ENCODE measurements around the gene DNMT3A.
A peak's percentile ranks its signal among the peaks of the same experiment; 100 is the strongest.

Gene DNMT3A

GRCh38 chr2:25303633-25304236 is 38.0 kb downstream of the DNMT3A start:
- DNase-seq, result no peak

DNA sequence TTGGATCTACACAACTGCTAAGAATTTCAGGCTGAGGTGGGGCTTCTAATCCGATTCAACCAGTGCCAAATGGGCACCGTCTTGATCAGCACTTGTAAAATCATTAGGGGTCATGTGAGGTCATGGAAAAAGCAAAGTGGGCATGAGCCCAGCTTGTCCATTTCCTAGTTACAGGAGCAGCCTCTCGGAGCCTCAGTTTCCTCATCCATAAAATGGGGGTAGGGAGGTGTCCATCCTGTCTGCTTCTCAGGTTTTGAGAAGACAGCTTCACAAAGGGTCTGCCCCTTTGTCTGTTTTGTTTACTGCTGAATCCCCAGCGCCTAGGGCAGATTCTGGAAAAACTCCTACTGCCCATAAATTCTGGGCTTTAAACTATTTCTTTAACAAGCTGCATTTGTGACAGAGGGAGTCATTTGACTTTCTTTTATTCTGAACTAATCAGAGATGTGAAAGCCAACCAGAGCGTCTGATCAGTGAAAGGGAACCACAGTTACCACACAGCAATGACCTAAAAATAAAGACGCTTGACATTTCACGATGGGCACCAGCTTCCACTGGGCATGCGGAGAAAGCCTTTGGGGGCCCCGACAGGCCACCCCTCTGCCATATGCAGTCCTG is 38.9 kb downstream of the DNMT3A start:
- DNase-seq, result no peak

DNA sequence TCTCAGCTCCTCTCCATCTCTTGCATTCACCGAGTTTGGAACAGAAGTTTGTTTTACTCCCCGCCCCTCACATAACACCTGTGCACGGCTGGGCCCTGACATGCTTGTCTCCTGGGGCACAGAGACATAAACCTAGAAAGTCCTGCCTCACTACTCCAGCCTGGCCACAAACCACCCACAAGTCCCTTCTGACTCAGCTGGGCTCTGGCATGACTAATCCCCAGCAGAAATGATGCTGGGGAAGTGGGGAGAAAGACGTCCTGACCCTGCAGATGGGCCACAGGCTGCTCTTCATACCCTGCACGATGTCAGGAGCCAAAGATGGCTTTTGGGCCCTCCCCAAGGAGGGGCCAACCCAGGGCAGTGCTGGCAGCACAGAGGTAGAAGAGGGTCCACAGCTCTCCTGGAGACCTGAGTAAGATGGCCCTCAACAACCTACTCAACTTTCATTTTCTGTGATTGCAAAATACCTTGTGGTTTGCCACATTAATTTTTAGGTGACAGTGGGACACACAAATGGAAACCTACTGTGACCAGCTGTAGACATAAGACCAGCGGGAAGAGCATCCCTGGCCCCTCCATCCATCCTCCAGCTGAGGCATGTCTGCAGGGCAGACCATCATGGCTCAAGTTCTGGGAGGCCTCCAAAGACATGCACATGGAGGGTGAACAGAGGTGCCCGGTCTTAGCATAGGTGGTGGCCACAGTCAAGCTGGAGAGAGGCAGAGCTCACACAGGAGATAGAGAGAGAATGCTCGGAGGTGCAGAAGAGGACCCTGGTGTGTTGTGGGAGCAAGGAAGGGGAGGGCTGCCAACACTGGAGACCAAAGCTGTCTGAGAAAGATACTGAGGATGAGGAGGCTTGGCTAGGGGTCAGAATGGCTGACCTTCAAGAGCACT is 40.0 kb downstream of the DNMT3A start:
- no peak for DNase-seq

DNA sequence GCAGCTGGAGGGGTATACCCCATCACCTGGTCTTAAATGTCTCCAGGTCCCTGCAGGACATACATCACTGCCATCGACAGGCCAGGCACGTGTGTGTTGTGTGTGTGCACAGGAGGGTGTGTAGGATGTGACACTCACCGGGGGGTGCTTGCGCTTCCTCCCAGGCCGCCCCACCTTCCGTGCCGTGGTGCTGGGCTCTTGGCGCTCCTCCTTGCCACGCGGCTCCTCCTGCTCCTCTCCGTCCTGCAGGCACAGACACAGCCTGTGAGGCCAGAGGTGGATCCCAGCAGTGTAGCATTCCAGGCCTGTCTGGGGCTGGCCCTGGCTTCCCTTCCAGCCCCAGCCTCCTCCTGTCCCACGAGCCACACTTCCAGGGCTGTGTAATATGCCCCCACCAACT is 41.7 kb downstream of the DNMT3A start:
- no peak for DNase-seq

- no peak for DNase-seq
Measured at GRCh38 chr2:25298776-25299431, 42.8 kb downstream of the DNMT3A start.

DNA sequence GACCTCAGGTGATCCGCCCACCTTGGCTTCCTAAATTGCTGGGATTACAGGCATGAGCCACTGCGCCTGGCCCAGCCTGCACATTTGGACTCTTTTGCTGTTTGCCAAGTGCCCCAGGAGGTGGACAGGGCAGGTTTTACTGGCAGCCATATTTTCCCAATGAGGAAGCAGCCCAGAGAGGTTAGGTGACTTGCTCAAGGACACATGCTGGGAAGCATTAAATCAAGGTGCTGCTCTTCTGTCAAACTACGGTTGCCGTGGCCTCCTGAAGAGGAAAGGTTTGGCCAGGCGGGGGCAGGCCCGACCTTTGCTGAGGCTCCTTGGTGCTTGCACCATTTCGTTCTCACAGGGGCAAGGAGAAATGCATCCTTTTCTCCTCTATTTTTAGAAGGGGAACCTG is 44.0 kb downstream of the DNMT3A start:
- no peak for DNase-seq

DNA sequence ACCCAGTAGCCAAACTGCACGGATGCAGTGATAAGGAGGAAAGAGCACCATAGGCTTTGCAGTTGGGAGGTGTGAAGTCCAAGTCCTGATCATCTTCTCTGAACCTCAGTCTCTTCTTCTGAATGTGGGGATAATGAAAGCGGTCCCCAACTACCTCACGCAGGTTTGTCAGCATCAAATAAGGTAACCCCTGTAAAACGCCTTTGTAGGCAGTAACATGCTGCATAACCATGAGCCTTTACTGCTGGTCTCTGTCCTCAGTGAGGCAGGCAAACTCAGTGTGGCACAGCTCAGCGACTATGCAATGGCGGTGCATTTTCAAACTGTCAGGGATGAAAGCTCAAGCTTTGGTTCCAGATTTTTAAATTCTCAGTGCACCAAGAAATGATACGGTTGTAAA is 46.1 kb downstream of the DNMT3A start:
- no peak for DNase-seq

GRCh38 chr2:25294573-25295462 is 46.9 kb downstream of the DNMT3A start:
- peak; percentile 56 for DNase-seq

- no peak for DNase-seq
Measured at GRCh38 chr2:25293958-25294562, 47.7 kb downstream of the DNMT3A start.

DNA sequence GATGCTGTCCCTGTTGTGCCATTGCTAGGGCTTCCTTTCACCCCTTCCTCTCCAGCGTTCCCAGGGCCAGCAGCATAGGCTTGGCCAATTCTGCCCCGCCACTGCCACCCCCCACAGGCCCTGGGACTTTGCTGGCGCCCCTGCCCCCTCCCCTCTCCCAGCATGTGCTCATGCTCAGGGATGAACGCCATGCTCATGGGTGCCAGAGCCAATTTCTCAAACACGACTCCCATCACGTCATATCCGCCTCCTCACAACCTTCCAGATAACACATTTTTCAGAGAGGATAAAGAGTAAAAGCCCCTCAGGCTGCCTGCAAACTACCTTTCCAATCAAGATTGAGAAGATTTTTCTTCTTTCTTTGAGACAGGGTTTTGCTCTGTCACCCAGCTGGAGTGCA is 48.6 kb downstream of the DNMT3A start:
- no peak for DNase-seq

DNA sequence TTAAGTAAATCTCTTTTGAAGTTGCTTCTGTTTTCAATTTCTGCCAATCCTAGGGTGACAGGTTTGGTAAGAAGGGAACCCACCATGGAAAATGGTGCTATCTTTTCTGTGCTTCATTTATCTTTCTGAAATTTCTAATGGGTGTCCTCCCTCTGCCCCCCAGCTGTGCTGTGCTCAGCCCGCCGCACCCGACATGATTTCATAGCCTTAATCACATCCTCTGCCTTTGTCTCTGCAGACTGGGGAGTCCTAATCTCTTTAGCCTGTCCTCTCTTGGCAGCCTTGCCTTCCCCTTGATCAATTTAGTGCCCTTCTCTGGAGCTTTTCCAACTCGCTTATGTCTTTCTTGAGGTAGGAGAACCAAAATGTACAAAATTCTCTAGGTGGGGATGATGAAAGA is 49.3 kb downstream of the DNMT3A start:
- DNase-seq, result no peak

GRCh38 chr2:25290811-25291495 is 50.8 kb downstream of the DNMT3A start:
- DNase-seq, result peak; percentile 61

GRCh38 chr2:25286723-25287483 is 54.8 kb downstream of the DNMT3A start:
- no peak for DNase-seq

DNA sequence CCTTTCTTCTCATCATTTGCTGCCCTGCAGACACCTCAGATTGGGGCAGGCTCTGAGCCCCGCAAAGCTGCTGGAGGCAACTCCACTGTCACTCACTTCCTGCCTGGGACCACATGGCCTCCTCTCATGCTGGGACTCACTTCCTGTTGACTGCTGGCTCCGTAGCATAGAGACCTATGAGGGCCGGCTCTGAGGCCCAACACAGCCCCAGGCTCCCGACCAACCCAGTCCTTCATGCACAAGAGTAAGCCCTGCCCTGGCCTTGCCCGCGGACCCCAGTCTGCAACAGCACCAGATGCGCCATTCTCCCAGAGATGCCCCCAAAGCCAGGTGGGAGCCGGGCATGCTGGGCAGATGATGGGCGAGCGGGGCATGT is 55.7 kb downstream of the DNMT3A start:
- no peak for DNase-seq

- no peak for DNase-seq
Measured at GRCh38 chr2:25285265-25286024, 56.3 kb downstream of the DNMT3A start.

- no peak for DNase-seq
Measured at GRCh38 chr2:25284756-25285155, 57.0 kb downstream of the DNMT3A start.

DNA sequence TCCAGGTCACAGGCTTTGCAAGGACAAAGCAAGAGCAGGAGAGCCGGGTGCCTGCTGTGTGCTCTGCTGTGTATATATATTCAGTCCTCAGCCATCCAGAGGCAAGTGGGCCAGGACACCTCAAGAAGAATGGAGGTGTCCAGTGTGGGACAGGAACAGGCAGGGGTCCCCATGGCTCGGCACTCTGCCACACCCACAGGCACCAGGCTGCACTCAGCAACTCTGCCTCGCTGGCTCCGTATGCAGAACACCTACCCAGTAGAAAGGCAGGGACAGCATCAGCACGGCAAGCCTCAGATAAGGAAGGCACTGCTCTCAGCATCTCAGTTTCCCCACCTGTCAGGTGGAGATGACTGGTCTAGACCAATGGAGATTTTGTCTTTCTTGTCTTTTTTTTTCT is 57.8 kb downstream of the DNMT3A start:
- DNase-seq, result no peak

- no peak for DNase-seq
Measured at GRCh38 chr2:25281941-25282340, 59.8 kb downstream of the DNMT3A start.

GRCh38 chr2:25281522-25281921 is 60.2 kb downstream of the DNMT3A start:
- DNase-seq, result no peak

Measured in DMS79 (cell line).